ENCODE measurements around the gene PARK7. TPM values are rescaled to one million over a fixed set of nuclear protein-coding genes. Genes with fewer than 3 reads are reported as not detected.

PARK7 gene
- total RNA-seq, 1 donor: 72.3 TPM

DNA sequence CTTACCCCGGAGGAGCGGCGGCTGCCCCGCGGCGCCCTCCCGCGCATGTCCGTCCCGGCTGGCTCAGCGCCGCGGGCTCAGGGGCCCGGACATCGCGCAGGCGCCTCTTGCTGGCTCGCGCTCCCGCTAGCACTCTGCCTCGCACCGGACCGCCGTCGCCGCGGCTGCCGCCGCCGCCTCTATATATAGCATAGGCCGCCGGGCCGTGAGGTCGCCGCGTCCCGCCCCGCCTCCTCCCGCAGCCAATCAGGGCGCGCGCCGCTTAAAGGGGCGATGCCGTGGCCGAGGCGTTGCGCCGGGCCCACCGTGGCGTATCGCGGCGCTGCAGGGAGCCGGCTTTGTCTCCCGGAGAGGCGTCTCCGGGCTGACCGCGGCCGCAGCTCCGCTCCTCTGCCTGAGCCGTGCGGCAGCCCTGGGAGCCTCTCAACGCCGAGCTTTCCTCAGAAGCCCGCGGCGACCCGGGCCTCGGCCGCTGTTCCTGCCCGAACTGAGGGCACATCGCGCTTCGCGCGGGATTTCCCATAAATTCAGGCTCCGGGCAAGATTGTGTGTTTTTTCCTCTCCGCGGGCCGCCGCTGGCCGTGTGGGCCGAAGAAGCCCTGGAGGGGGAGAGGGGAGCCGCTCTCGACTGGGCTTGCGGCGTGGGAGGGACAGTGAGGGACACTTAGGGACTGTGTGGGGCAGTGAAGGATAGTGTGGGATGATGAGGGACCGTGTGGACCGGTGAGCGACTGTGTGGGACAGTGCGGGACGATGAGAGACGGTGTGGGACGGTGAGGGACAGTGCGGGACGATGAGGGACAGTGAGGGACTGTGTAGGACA, 64.9 kb downstream of the PARK7 start, which contains the start of gene ERRFI1:
ERRFI1 (minus strand) TSS at position 157 of the 823 bp plus-strand sequence. CDS start 10,690 bp downstream, outside the sequence.
- Histone ChIP-seq H3K4me3 (ENCODE audit: low read length) (peak within 1 kb of the TSS; percentile 28), H3K9me3 (ENCODE audit: low read depth, low read length) (no peaks in the 10 kb centered on the region), H3K27me3 (ENCODE audit: insufficient read depth, low read length) (peaks cover 49% of the 10 kb centered on the region), H3K4me1 (ENCODE audit: insufficient read depth, low read length) (peaks cover 13% of the 10 kb centered on the region)

DNA sequence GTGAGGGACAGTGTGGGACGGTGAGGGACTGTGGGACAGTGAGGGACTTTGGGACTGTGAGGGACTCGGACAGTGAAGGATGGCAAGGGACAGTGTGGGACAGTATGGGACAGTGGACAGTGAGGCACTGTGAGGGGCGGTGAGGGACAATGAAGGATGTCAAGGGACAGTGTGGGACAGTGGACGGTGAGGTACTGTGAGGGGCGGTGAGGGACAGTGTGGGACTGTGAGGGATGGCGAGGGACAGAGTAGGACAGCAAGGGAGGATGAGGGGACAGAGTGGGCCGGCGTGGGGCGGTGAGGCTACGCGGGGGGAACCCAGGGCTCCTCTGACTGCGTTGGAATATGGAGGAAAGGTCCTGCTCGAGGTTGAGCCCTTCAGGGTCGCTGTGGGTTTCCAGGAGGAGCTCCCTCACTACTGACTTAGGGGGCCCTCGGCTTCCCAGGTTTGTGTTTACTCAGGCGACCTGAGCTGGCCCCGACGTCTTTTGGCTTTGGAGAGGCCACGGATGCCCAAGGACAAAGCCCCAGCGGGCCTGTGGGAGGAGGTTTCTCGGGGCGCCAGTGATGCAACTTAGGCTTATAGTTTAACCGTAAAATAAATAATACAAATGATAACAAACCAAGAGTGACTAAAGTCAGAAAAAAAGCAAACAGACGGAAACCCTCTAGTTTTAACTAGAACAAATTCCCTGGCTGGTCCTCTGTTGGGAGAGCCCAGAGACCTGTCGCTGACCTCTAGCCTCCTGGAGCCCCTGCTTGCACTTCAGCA, 65.7 kb downstream of the PARK7 start:
- Histone ChIP-seq H3K4me1 (ENCODE audit: insufficient read depth, low read length) (peaks cover 13% of the 10 kb centered on the region), H3K27me3 (ENCODE audit: insufficient read depth, low read length) (peaks cover 48% of the 10 kb centered on the region), H3K4me3 (ENCODE audit: low read length) (no peak overlapping the region), H3K9me3 (ENCODE audit: low read depth, low read length) (no peaks in the 10 kb centered on the region)

DNA sequence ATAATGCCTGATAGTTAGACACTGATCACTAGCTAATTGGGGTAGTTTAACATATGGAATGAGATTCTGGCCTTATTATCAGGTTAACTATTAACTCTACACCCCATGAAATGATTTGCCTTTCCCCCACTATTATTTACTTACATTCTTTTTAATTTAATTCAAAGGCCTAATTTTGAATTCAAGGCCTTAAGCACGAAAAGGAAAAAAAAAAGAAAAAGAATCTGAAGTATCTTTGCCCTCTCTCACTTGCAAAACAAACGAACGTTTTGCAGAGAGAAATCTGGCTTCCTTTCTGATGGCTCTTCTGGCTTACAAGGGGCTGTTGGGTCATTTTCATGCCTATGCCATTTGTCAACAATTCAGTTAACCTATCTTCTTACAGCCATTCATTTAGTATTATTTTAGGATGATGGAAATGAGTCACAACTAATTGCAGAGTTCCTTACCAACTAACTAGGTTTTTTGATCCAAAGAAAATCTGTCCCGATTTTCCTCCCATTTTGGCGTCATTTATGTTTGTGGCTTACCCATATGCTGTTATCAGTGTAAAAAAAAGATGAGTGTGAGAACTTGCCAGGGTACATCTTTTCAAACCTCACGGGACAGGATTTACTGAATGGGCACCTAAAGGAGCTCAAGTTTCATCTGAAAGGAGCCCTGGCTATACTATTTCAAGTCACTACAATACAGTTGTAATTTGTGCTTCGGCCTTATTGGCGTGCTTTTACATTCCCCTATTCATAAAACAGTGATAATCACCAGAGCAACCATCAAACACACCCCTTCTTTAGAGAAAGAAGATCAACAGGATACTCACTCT, 66.4 kb downstream of the PARK7 start:
- Histone ChIP-seq H3K4me1 (ENCODE audit: insufficient read depth, low read length) (peaks cover 13% of the 10 kb centered on the region), H3K9me3 (ENCODE audit: low read depth, low read length) (no peaks in the 10 kb centered on the region), H3K4me3 (ENCODE audit: low read length) (no peak overlapping the region), H3K27me3 (ENCODE audit: insufficient read depth, low read length) (peaks cover 42% of the 10 kb centered on the region)

DNA sequence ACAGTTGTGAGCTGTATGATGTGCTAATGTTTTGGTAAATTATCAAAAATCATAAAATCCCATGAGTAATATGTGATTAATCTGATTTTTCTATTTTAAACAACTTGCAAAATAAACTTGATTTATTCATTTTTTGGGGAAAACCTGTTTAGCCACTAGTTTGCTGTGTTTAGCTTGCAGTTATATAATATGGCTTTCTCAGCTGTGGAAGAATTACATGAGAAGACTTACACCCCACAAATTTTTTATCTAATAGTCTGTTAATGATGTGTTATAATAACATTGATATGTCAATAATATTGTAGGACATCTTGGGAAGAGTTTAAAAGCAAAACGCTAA, 67.0 kb downstream of the PARK7 start:
- Histone ChIP-seq H3K9me3 (ENCODE audit: low read depth, low read length) (no peaks in the 10 kb centered on the region), H3K4me1 (ENCODE audit: insufficient read depth, low read length) (peaks cover 13% of the 10 kb centered on the region), H3K4me3 (ENCODE audit: low read length) (no peak overlapping the region), H3K27me3 (ENCODE audit: insufficient read depth, low read length) (peaks cover 36% of the 10 kb centered on the region)

DNA sequence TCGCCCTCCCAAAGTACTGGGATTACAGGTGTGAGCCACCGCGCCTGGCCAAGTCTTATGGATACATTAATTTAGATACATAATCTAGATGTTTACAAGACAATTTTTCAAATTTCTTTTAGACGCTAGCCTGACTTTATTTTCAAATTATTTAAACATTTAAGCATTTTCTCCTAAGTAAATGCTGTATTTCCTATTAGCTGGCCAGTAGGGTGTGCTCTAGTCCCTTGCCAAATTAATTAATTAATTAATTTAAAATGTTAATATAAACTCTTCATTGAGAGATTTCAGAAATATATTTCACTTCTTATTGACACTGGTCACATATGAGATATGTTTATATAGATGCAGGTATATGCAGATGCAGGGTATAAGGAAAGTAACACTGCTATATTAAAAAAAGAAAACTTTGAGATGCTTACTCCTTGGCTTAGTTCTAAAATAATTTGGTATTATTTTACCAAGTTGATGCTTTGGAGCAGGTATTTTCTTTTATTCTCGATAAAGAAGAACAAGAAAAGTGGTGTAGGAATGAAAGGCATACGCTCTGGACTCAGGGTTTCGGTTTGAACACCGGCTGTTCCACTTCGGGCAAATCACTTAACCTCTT, 69.8 kb downstream of the PARK7 start:
- no peak overlapping the region for H3K4me3 ChIP-seq (ENCODE audit: low read length)
- H3K9me3 ChIP-seq (ENCODE audit: low read depth, low read length): no peaks in the 10 kb centered on the region
- H3K27me3 ChIP-seq (ENCODE audit: insufficient read depth, low read length): peaks cover 15% of the 10 kb centered on the region
- H3K4me1 ChIP-seq (ENCODE audit: insufficient read depth, low read length): peaks cover 5% of the 10 kb centered on the region

- Histone ChIP-seq H3K4me3 (ENCODE audit: low read length) (no peak overlapping the region), H3K27me3 (ENCODE audit: insufficient read depth, low read length) (peaks cover 5% of the 10 kb centered on the region), H3K9me3 (ENCODE audit: low read depth, low read length) (no peaks in the 10 kb centered on the region), H3K4me1 (ENCODE audit: insufficient read depth, low read length) (no peaks in the 10 kb centered on the region)
Observed at GRCh38 chr1:8032366-8032910, 70.9 kb downstream of the PARK7 start.

GRCh38 chr1:8033322-8033721, 71.8 kb downstream of the PARK7 start:
- Histone ChIP-seq H3K4me1 (ENCODE audit: insufficient read depth, low read length) (no peaks in the 10 kb centered on the region), H3K9me3 (ENCODE audit: low read depth, low read length) (no peaks in the 10 kb centered on the region), H3K4me3 (ENCODE audit: low read length) (no peak overlapping the region), H3K27me3 (ENCODE audit: insufficient read depth, low read length) (peaks cover under 1% of the 10 kb centered on the region)

Other genes with a start within 250 kb of the PARK7 start
- gene VAMP3, start 190.4 kb upstream of the PARK7 start, total RNA-seq: 105 TPM
- 7.3 TPM for gene PER3, start 177.4 kb upstream of the PARK7 start, total RNA-seq
- 1.4 TPM for gene UTS2, start 108.6 kb upstream of the PARK7 start, total RNA-seq
- 2.4 TPM for gene TNFRSF9, start 20.9 kb upstream of the PARK7 start, total RNA-seq
- gene ERRFI1, start 64.6 kb downstream of the PARK7 start, total RNA-seq: 3.6 TPM

Measured in mononuclear cell (primary cell).